ENCODE measurements around the gene AGPAT3.

AGPAT3 gene

DNA sequence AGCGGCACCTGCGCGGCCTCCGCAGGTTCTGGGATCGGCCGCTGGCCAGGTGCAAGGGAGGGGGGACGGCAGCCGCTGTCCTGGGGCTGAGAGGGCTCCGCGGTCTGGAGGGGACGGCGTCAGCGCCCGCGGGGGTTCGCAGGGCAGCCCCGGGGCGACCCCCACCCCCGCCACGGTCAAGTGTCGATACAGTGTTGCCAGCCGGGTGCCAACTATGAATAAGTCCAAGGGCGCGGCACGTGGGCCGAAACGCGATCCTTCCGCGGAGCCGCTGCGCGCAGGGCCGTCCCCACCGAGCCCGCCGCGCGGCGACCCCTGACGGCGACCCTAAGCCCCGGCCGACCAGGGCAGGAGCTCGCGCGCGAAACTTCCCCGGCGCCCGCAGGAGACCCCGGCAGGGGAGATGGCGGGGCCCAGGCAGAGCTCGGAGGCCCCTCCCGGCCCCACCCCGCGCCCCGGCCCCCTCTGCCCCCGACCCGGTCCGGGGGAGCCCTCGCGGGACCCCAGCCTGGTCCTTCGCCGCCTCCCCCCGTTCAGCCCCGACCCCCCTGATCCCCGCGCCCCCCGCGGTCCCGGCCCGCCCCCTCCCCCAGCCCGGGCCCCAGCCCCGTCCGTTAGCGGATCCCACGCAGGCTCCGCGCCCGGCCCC is 586 bp upstream of the AGPAT3 start:
- DNase-seq = no peak

GRCh38 chr21:43865540-43866259 is 677 bp downstream of the AGPAT3 start:
- peak; percentile 16 to 23 for DNase-seq

DNA sequence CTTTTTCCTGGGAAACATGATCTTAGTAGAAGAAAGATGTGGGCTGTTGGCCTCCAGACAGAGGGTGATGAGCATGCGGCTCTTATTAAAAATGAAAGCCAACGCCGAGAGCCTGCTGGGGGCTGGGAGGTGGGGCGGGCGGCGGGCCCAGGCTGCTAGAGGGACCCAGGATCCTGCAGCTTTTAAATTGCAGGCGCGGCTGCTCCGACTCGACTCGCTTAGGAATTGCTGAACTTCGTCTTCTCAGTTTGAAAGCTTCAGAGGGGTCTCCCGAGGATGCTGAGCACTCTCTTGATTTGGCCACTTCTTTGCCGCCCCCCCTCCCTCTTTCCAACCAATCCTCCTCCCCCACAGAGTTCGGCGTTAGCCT is 1.2 kb downstream of the AGPAT3 start:
- DNase-seq = peak in 1 of 2 donors; percentile 23

DNA sequence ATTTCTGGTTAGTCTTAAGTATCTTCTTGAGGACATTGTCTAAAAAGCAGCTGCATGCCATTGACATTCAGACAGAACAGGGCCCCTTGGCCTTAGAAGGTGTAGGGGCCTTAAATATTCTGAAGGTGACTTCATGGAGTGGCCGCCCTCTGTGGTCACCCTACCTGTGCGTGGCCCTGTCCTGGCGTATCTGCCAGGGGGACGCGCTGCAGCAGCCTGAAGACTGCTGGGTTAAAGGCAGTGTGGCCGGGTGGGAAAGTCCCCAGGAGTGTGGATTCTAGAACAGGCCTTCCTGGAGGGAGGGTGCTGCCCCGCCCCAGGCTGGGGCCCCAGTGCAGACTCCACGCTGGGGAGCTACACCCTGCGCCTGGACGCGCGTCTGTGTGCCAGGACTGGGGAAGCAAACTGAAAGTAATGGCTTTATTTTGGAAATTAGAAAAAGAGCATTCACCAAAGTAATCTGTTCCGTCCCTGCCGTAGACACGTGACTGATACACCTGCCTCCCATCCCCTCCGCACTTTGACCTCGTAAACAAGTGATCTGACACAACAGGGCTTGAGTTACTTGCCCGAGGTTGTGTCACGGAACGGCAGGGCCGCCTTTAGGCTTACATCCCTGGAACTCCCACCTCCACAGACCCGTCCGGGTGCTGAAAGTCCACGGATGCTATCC is 1.8 kb downstream of the AGPAT3 start:
- DNase-seq = no peak

DNA sequence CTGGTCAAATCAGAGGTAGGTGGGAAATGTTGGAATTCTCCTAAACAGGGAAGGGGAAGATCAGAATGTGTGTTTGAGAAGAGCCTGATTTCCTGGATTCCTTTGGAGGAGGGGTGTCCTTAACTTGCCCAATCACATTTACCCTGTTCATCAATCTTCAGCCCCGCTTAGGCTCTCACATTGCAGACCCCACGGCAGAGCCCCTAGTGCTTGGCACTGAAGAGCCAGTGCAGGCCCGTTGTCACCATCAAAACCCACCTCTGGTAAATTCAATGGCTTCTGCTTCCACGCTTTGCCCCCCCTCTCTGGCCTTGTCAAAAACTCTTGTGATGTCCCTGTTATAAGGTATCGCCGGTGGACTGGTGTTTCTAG is 2.3 kb downstream of the AGPAT3 start:
- DNase-seq = no peak

DNA sequence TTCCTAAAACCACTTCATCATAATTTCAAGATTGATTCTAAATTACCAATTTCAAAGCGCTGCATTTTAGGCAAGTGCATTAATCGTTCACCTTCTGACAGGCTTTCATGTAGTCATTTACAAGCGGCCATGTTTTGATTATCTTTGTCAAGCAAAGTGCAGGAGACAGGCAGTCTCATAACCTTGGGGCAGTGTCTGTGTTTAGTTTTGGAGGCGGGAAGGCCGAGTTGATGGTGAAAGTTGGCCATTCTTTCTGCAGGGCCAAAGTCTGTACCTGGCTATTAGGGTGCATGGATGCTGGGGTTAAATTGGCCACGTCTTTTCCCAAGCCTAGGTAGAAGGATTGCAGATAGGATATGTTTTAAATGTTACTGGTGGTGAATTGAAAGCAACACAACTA is 2.9 kb downstream of the AGPAT3 start:
- DNase-seq = no peak

- no peak for DNase-seq
Measured at GRCh38 chr21:43868461-43868860, 3.4 kb downstream of the AGPAT3 start.

DNA sequence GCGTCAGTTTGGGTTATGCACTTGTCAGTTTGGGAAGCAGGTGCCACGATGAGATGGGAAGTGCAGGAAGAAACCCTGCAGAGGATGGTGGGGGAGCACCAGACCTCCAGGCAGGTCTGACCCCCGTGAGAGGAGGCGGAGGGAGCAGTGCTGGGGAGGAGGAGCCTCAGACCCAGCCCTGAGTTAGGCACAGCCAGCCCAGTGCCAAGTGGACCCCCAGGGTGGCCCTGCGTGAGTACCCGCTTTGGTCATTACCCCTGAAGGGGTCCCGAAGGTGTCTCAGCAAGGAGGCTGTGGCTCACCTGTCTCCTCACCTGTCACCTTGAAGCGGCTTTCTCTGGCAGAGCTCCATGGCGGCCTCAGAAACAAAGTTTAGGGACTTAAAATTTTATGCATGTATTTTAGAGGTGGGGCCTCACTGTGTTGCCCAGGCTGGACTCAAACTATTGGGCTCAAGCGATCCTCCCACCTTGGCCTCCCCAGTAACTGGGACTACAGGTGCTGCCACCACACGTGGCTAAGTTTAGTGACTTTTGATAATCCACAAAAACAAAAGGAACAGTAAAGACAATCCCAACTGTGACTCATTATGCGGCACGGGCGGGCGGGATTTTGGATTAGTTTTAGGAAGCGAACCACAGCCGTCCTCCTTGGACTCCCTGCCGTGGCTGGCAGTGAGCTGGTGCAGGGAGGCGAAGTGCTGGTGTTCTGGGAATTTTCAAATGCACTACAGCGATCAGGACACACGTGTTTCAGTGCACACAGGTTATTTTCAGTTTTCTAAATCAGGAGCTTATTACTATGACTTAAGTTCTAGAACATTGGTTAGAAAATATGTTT is 4.7 kb downstream of the AGPAT3 start:
- DNase-seq = no peak

DNA sequence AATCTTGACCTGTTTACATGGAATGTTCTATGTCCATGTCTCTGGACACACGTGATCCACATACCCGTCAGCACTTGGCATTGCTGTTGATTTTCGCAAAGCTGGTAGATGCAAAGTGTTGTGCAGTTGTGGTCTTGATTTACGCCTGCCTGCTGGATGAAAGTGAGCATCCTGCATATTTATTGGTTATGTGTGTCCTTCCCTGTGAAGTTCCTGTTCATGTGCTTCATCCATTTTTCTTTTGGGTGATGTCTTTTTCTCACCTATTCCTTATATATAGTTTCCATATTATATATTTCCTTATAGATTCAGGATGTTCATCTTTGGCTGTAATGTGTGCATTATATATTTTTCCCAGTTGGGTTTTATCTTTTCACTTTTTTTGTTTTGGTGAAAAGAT is 6.5 kb downstream of the AGPAT3 start:
- DNase-seq = no peak

- DNase-seq = no peak
Measured at GRCh38 chr21:43872531-43873197, 7.6 kb downstream of the AGPAT3 start.

GRCh38 chr21:43873673-43874072 is 8.7 kb downstream of the AGPAT3 start:
- no peak for DNase-seq

- no peak for DNase-seq
Measured at GRCh38 chr21:43874085-43874805, 9.2 kb downstream of the AGPAT3 start.

DNA sequence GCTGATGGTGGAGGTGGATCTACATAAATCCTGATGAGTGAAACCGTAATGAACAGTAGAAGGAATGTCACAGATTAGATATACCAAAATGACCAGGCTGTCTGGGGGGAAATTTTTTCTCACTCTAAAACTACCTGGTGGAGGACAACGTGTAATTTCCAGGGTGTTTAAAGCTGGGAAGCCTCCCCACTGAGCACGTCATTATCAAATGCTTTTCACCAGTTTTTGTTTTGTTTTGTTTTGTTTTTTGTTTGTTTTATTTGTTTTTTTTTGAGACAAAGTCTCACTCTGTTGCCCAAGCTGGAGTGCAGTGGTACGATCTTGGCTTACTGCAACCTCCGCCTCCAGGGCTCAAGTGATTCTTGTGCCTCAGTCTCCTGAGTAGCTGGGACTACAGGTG is 11.6 kb downstream of the AGPAT3 start:
- DNase-seq = no peak

DNA sequence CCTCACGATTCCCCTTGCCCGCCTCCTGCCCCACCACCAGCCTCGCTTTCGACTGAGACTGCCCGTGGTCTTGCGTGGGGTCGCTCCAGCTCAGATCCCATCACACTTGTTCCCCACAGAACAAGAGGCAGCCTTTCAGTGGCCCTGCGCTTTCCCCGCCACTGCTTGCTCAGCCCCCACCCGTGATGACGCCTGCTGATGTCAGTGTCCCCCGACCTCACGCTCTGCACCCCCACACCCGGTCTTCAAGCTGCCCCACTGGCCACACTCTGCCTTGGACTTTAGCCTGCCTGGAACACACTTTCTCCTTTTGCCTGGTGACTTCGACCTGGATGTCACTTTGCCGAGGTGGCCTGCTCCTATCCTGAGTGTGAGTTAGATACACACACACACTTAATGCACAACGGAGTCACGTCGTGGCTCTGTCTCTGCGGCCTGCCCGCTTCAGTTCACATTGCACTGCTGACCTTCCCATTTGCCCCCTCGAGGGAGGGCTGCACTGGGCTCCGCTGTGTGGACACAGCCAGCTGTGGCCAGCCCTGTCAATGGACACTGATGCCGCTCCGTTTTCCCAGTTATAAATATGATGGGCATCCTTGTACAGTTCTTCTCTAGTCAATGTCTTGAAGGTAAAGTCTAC is 13.0 kb downstream of the AGPAT3 start:
- DNase-seq = no peak

GRCh38 chr21:43879348-43880110 is 14.5 kb downstream of the AGPAT3 start:
- DNase-seq = no peak

DNA sequence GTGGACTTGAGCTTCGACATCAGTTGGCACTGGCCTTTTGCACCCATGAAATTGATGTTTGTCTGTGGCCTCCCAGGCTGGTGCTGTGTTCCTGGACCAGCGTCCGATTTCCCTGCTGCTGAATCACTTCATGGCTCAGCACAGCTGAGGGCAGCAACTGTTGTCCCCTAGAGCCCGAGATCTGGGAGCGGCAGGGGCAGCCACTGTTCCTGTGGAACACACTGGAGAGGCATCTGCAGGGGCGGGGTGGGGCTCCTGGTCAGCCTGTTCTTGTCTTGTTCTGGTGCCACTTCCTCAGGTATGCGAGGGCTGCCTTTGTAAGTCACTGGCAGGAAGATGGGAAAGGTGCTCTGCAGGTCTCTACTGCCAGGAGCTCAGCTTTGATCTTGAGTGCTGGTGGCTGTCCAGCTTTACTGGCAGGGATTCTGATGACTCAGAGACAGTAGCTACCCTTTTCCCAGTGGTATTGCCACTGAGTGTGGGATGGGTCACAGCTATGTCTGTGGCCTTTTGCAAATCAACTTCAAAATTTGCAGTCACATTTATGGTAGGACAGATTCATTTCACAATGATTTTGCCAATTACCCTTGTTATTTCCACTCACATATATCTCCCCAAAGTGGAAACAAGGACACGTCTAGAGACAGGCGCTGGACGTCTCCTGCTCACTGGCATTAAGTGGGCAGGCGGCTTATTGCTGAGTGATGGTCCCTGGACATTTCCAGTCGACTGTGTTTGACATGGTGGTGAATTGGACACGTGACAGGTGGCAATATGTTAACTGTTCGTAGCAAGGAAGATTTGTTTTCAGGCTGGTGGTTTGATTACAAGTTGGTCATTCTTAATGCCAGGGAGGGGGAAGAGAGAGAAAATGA is 15.3 kb downstream of the AGPAT3 start:
- no peak for DNase-seq

DNA sequence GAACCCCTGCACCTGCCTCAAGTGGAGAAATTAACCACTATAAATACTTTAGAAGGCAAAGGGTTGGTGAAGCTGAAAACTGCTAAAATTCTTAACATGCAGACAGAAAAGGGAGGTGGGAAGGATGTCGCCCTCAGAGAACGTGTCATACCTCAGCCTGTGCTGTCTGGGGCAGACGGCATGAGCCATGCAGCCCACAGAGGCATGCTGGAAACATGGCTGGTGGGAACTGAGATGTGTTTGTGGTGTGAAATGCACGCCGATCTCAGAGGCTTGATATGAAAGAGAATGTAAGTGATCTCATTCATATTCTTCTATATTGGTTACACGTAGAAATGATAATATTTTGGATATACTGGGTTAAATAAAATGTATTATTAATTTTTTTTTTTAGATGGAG is 16.3 kb downstream of the AGPAT3 start:
- DNase-seq = no peak

DNA sequence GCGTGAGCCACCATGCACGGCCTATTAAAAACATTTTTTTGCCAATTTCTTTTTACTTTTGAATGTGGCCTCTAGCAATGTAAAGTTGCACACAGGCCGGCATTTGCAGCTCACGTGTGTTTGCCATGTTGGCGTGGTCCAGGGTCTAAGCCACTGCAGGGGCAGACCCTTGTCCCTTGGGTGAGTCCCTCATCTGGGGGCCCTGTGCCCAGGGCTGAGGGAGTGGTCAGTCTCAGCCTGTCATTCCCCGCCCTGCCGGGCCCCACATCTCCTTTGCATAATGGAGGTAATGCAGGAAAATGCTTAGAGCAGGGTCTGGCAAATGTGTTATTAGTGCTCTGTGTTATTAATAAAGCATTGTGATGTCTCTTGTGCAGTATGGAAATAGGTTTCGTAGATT is 16.9 kb downstream of the AGPAT3 start:
- DNase-seq = no peak

- DNase-seq = no peak
Measured at GRCh38 chr21:43882952-43883545, 18.0 kb downstream of the AGPAT3 start.

All from bone marrow (tissue), 2 donors.